Measurements from ENCODE around the gene CDH22.

DNA sequence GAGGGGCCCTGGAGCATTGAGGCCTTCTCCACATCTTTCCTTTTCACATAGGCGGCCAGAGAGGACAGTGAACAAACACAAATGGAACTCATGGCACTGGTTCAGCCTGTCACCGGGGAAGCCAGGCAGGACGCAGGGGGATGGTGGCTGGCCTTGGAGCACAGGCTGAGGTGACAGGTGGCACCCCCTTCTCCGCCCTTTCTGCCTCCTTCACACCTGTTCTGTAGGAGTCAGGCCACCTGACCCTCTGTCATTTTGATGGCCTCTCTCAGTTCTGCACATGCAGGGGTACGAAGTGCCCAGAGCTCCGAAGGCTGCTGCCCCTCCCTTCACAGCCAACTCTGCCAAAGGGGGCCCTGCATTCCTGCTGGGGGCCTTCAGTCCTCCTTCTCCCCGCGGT is 129.4 kb downstream of the CDH22 start:
- TF ChIP-seq, protein P1, sequence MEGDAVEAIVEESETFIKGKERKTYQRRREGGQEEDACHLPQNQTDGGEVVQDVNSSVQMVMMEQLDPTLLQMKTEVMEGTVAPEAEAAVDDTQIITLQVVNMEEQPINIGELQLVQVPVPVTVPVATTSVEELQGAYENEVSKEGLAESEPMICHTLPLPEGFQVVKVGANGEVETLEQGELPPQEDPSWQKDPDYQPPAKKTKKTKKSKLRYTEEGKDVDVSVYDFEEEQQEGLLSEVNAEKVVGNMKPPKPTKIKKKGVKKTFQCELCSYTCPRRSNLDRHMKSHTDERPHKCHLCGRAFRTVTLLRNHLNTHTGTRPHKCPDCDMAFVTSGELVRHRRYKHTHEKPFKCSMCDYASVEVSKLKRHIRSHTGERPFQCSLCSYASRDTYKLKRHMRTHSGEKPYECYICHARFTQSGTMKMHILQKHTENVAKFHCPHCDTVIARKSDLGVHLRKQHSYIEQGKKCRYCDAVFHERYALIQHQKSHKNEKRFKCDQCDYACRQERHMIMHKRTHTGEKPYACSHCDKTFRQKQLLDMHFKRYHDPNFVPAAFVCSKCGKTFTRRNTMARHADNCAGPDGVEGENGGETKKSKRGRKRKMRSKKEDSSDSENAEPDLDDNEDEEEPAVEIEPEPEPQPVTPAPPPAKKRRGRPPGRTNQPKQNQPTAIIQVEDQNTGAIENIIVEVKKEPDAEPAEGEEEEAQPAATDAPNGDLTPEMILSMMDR (IDR thresholded peaks at IDR 0.05 in 8 of 11, conservative IDR thresholded peaks at IDR 0.05 in 3 of 11), result no peak
- TF ChIP-seq POLR2AphosphoS5 (IDR thresholded peaks at IDR 0.05) (no peak), POLR2A (IDR thresholded peaks at IDR 0.05) (no peak)

All from spleen (tissue), 7 donors.